ENCODE results near the gene MIGA2. TPM values are rescaled to one million over a fixed set of nuclear protein-coding genes. Genes with fewer than 3 reads are reported as not detected.

MIGA2 gene
- total RNA-seq, 4 donors from 2014 or later = 16.2 to 38.3 (median 24.6) TPM

- no peaks in the 10 kb centered on the region for H3K27me3 ChIP-seq
- TF ChIP-seq POLR2AphosphoS5 (IDR thresholded peaks at IDR 0.05) (no peak), POLR2A (IDR thresholded peaks at IDR 0.05) (no peak), EP300 (IDR thresholded peaks at IDR 0.05) (no peak), CTCF (IDR thresholded peaks at IDR 0.05) (no peak)
- WGBS, 2 donors (ENCODE audit: low coverage in 1 of 2) = 80 to 83% methylated on average over 2 of the region's 4 CpGs
- ATAC-seq = no peak
- H3K27ac ChIP-seq = no peak overlapping the region
- no peak overlapping the region for H3K4me3 ChIP-seq
- peaks cover 0 to 78% of the 10 kb centered on the region in 2 donors for H3K36me3 ChIP-seq
- peaks cover 0 to 7% (median 3%) of the 10 kb centered on the region in 3 donors for H3K4me1 ChIP-seq
- H3K9me3 ChIP-seq = no peaks in the 10 kb centered on the region
Observed at GRCh38 chr9:129103595-129103965, 67.2 kb downstream of the MIGA2 start.

- 100% methylated on average over 5 of the region's 11 CpGs; no CpG with 5 or more reads in 1 of the 2 donors for WGBS, 2 donors (ENCODE audit: low coverage in 1 of 2)
- TF ChIP-seq POLR2A (IDR thresholded peaks at IDR 0.05) (no peak), CTCF (IDR thresholded peaks at IDR 0.05) (no peak), POLR2AphosphoS5 (IDR thresholded peaks at IDR 0.05) (no peak), EP300 (IDR thresholded peaks at IDR 0.05) (no peak)
- ATAC-seq = no peak
- Histone ChIP-seq H3K27me3 (no peaks in the 10 kb centered on the region), H3K36me3 (peaks cover 0 to 76% of the 10 kb centered on the region in 2 donors), H3K27ac (no peak overlapping the region), H3K9me3 (no peaks in the 10 kb centered on the region), H3K4me1 (peaks cover 0 to 12% (median 8%) of the 10 kb centered on the region in 3 donors), H3K4me3 (no peak overlapping the region)
Observed at GRCh38 chr9:129104051-129104450, 67.6 kb downstream of the MIGA2 start.

- TF ChIP-seq POLR2AphosphoS5 (IDR thresholded peaks at IDR 0.05) (no peak), CTCF (IDR thresholded peaks at IDR 0.05) (no peak), EP300 (IDR thresholded peaks at IDR 0.05) (no peak), POLR2A (IDR thresholded peaks at IDR 0.05) (no peak)
- 94% methylated on average over 3 of the region's 17 CpGs; no CpG with 5 or more reads in 1 of the 2 donors for WGBS, 2 donors (ENCODE audit: low coverage in 1 of 2)
- H3K36me3 ChIP-seq = peaks cover 0 to 59% of the 10 kb centered on the region in 2 donors
Observed at GRCh38 chr9:129105857-129106694, 69.7 kb downstream of the MIGA2 start.

GRCh38 chr9:129107651-129108050 lies 71.2 kb downstream of the MIGA2 start:
- TF ChIP-seq POLR2AphosphoS5 (IDR thresholded peaks at IDR 0.05) (no peak), CTCF (IDR thresholded peaks at IDR 0.05) (no peak), POLR2A (IDR thresholded peaks at IDR 0.05) (no peak), EP300 (IDR thresholded peaks at IDR 0.05) (no peak)
- Histone ChIP-seq H3K27me3 (no peaks in the 10 kb centered on the region), H3K36me3 (peaks cover 0 to 44% of the 10 kb centered on the region in 2 donors), H3K4me1 (peaks cover 0 to 36% (median 26%) of the 10 kb centered on the region in 3 donors), H3K27ac (no peak overlapping the region), H3K4me3 (no peak overlapping the region), H3K9me3 (no peaks in the 10 kb centered on the region)
- ATAC-seq = no peak
- WGBS, 2 donors (ENCODE audit: low coverage in 1 of 2) = 85 to 90% methylated on average over 4 to 7 of the region's 13 CpGs

More at GRCh38 chr9:129105857-129106694, 69.7 kb downstream of the MIGA2 start:
- no peak overlapping the region for H3K27ac ChIP-seq
- no peak overlapping the region for H3K4me3 ChIP-seq
- peaks cover 0 to 23% (median 18%) of the 10 kb centered on the region in 3 donors for H3K4me1 ChIP-seq
- H3K27me3 ChIP-seq = no peaks in the 10 kb centered on the region
- H3K9me3 ChIP-seq = no peaks in the 10 kb centered on the region
- ATAC-seq = no peak
